ENCODE results near the gene STMND1.

DNA sequence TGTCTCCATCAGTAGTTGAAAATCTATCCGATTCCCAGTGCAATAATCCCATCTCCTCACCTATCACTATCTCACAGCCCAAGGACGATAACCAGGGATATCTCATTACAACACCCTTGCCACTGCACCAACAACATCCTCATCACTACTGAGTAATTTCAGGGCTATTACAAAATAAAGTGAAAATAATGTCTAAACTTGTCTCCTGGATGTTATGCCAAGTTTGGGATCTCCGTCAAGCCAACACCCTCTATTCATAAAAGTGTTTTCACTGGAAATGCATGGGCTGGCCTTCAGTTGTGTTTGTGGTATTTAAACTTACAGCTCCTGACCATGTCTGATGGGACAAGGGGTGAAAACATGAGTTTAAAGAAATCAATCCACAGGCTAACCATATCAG lies 42.0 kb upstream of the STMND1 start:
- TF ChIP-seq, protein P1, sequence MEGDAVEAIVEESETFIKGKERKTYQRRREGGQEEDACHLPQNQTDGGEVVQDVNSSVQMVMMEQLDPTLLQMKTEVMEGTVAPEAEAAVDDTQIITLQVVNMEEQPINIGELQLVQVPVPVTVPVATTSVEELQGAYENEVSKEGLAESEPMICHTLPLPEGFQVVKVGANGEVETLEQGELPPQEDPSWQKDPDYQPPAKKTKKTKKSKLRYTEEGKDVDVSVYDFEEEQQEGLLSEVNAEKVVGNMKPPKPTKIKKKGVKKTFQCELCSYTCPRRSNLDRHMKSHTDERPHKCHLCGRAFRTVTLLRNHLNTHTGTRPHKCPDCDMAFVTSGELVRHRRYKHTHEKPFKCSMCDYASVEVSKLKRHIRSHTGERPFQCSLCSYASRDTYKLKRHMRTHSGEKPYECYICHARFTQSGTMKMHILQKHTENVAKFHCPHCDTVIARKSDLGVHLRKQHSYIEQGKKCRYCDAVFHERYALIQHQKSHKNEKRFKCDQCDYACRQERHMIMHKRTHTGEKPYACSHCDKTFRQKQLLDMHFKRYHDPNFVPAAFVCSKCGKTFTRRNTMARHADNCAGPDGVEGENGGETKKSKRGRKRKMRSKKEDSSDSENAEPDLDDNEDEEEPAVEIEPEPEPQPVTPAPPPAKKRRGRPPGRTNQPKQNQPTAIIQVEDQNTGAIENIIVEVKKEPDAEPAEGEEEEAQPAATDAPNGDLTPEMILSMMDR (conservative IDR thresholded peaks at IDR 0.05; ENCODE audit: low read depth, low read length), result no peak
- no peak for TF ChIP-seq MAFK (IDR thresholded peaks at IDR 0.05; ENCODE audit: low read depth, low read length)

All from IMR-90 (cell line).